ENCODE results near the gene SF3B3. TPM values are rescaled to one million over a fixed set of nuclear protein-coding genes. Genes with fewer than 3 reads are reported as not detected.

Gene SF3B3
- total RNA-seq, 2 donors from 2014 or later = 94.6 to 123 TPM

GRCh38 chr16:70482624-70483023 is 41.0 kb upstream of the SF3B3 start:
- H3K4me3 ChIP-seq = no peak overlapping the region
- no peak for DNase-seq (ENCODE audit: low spot score)
- peaks cover 44% of the 10 kb centered on the region for H3K36me3 ChIP-seq
- ATAC-seq (ENCODE audit: insufficient number of reproducible peaks, low FRiP score, low read depth) = no peak
- H3K27me3 ChIP-seq (replicated peaks; ENCODE audit: insufficient read depth) = no peaks in the 10 kb centered on the region
- peak overlapping the region in 1 of 2 donors; percentile 43 for H3K27ac ChIP-seq
- peaks cover 0 to 6% of the 10 kb centered on the region in 2 donors for H3K4me1 ChIP-seq (ENCODE audit: control insufficient read depth in 1 of 2, low read depth in 2 of 2)
- TF ChIP-seq, protein P1, sequence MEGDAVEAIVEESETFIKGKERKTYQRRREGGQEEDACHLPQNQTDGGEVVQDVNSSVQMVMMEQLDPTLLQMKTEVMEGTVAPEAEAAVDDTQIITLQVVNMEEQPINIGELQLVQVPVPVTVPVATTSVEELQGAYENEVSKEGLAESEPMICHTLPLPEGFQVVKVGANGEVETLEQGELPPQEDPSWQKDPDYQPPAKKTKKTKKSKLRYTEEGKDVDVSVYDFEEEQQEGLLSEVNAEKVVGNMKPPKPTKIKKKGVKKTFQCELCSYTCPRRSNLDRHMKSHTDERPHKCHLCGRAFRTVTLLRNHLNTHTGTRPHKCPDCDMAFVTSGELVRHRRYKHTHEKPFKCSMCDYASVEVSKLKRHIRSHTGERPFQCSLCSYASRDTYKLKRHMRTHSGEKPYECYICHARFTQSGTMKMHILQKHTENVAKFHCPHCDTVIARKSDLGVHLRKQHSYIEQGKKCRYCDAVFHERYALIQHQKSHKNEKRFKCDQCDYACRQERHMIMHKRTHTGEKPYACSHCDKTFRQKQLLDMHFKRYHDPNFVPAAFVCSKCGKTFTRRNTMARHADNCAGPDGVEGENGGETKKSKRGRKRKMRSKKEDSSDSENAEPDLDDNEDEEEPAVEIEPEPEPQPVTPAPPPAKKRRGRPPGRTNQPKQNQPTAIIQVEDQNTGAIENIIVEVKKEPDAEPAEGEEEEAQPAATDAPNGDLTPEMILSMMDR (IDR thresholded peaks at IDR 0.05) = no peak
- no peaks in the 10 kb centered on the region for H3K9me3 ChIP-seq

DNA sequence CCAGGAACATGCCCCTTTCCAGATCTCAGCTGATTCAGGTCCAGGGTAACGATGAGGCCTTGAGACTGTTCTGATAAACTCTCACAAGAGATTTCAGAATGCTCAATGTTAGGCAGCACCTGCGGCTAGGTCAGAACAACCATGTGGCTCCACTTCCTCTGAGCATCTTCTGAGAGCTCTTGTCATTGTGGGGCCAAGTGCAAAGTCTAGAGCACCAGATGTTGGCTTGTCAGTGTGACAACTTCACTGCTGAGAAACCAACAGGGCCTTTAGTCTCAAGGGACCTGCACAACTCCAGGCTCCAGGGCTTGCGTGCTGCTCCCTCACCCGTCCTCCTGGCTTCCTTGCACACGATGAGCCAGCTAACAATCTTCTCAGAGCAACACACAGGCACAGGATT is 40.2 kb upstream of the SF3B3 start:
- DNase-seq (ENCODE audit: low spot score) (no peak), ATAC-seq (ENCODE audit: insufficient number of reproducible peaks, low FRiP score, low read depth) (no peak)
- H3K36me3 ChIP-seq = peaks cover 44% of the 10 kb centered on the region

DNA sequence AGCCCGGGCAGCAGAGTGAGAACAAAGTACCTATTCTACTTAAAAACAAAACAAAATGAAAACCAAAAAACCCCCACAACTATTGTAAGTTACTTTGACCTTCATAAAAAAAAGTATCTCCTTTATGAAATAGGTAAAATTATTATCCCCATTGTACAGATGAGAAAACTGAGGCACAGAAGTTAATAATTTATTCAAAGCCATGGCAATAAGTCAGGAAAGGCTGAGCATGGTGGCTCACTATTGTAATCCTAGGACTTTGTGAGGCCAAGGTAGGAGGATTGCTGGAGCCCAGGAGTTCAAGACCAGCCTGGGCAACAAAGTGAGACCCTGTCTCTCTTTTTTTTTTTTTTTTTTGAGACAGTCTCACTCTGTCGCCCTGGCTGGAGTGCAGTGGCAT is 38.7 kb upstream of the SF3B3 start:
- ATAC-seq (ENCODE audit: insufficient number of reproducible peaks, low FRiP score, low read depth) = no peak
- Histone ChIP-seq H3K36me3 (peaks cover 39% of the 10 kb centered on the region), H3K4me1 (ENCODE audit: control insufficient read depth in 1 of 2, low read depth in 2 of 2) (peaks cover 0 to 6% of the 10 kb centered on the region in 2 donors), H3K9me3 (no peaks in the 10 kb centered on the region), H3K27ac (no peak overlapping the region), H3K27me3 (replicated peaks; ENCODE audit: insufficient read depth) (no peaks in the 10 kb centered on the region), H3K4me3 (no peak overlapping the region)
- DNase-seq (ENCODE audit: low spot score) = no peak
- TF ChIP-seq, protein P1 (IDR thresholded peaks at IDR 0.05) = no peak

More for the DNA sequence above, 40.2 kb upstream of the SF3B3 start:
- Histone ChIP-seq H3K4me3 (no peak overlapping the region), H3K9me3 (no peaks in the 10 kb centered on the region), H3K27me3 (replicated peaks; ENCODE audit: insufficient read depth) (no peaks in the 10 kb centered on the region), H3K4me1 (ENCODE audit: control insufficient read depth in 1 of 2, low read depth in 2 of 2) (peaks cover 0 to 6% of the 10 kb centered on the region in 2 donors), H3K27ac (no peak overlapping the region)
- TF ChIP-seq, protein P1 (IDR thresholded peaks at IDR 0.05) = no peak

- TF ChIP-seq, protein P1 (IDR thresholded peaks at IDR 0.05) = no peak
- H3K27me3 ChIP-seq (replicated peaks; ENCODE audit: insufficient read depth) = no peaks in the 10 kb centered on the region
- no peak for DNase-seq (ENCODE audit: low spot score)
- H3K36me3 ChIP-seq = peaks cover 39% of the 10 kb centered on the region
- no peaks in the 10 kb centered on the region for H3K9me3 ChIP-seq
- H3K4me1 ChIP-seq (ENCODE audit: control insufficient read depth in 1 of 2, low read depth in 2 of 2) = no peaks in the 10 kb centered on the region
- H3K4me3 ChIP-seq = no peak overlapping the region
- no peak for ATAC-seq (ENCODE audit: insufficient number of reproducible peaks, low FRiP score, low read depth)
- no peak overlapping the region for H3K27ac ChIP-seq
Measured at GRCh38 chr16:70490261-70490660, 33.4 kb upstream of the SF3B3 start.

DNA sequence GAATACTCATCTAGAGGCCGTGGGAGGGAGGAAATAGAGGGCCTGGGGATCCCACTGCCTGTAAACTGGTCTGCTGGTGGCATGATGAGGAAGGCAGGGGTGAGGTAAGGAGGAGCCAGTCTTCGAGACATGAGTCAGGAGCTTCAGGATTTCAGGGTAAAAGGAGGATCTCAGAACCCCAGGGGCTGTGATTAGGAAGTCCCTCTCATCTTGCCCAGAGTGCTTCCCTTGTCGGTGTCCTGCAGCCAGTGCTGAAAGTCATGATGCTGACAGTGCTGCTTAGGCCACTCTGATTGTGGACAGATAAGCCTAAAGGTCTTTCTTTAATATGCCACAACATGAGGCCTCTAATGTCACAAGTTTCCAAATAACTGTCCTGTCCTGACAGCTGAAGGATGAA is 29.8 kb upstream of the SF3B3 start:
- no peak for ATAC-seq (ENCODE audit: insufficient number of reproducible peaks, low FRiP score, low read depth)
- DNase-seq (ENCODE audit: low spot score) = no peak
- no peak overlapping the region for H3K27ac ChIP-seq
- no peaks in the 10 kb centered on the region for H3K4me1 ChIP-seq (ENCODE audit: control insufficient read depth in 1 of 2, low read depth in 2 of 2)
- no peaks in the 10 kb centered on the region for H3K9me3 ChIP-seq
- TF ChIP-seq, protein P1 (IDR thresholded peaks at IDR 0.05) = no peak
- H3K27me3 ChIP-seq (replicated peaks; ENCODE audit: insufficient read depth) = no peaks in the 10 kb centered on the region
- H3K36me3 ChIP-seq = peaks cover 44% of the 10 kb centered on the region
- H3K4me3 ChIP-seq = no peak overlapping the region

All from thoracic aorta (tissue), 2 donors.